Activated CD4-positive, alpha-beta T cell treated with anti-CD3 and anti-CD28 coated beads, Interleukin-2, amount 50 U/mL, for 4 hours (primary cell): ENCODE results near the gene CYREN.
"Not testable (repeated sequence)": the region's sequence is repeated elsewhere in the genome, so short reads cannot be mapped to it uniquely, and the experiment has no call there.

Experiments used
- DNase-seq, 2 experiments: peaks; one replicate each; pipeline ENCODE4 v3.0.0-alpha.2; 2020

CYREN gene

GRCh38 chr7:135156290-135156689 lies 14.2 kb downstream of the CYREN start:
- DNase-seq = no peak

GRCh38 chr7:135154734-135155133 lies 15.8 kb downstream of the CYREN start:
- DNase-seq = no peak

- DNase-seq = no peak
These were observed 18.1 kb downstream of the CYREN start for GRCh38 chr7:135152442-135152841.

- DNase-seq = no peak
These were observed 19.0 kb downstream of the CYREN start for GRCh38 chr7:135151533-135151932.

GRCh38 chr7:135151132-135151531 lies 19.4 kb downstream of the CYREN start:
- DNase-seq = no peak

GRCh38 chr7:135150072-135150782 lies 20.3 kb downstream of the CYREN start:
- no peak for DNase-seq

- DNase-seq = peak; percentile 47 to 50
These were observed 22.4 kb downstream of the CYREN start, which contains the start of gene TMEM140 for GRCh38 chr7:135147899-135148721. Gene TMEM140 (plus strand): TSS chr7:135148072. CDS start chr7:135164442, 16,370 bp downstream.

- no peak for DNase-seq
These were observed 23.1 kb downstream of the CYREN start for GRCh38 chr7:135147341-135147898.

GRCh38 chr7:135143885-135144668 lies 26.4 kb downstream of the CYREN start:
- no peak for DNase-seq

GRCh38 chr7:135129579-135129978 lies 40.9 kb downstream of the CYREN start:
- no peak for DNase-seq

GRCh38 chr7:135128931-135129330 lies 41.6 kb downstream of the CYREN start:
- no peak for DNase-seq

- DNase-seq = not testable (repeated sequence)
These were observed 45.9 kb downstream of the CYREN start for GRCh38 chr7:135124631-135125030.

GRCh38 chr7:135121868-135122267 lies 48.6 kb downstream of the CYREN start:
- no peak for DNase-seq

GRCh38 chr7:135117096-135117495 lies 53.4 kb downstream of the CYREN start:
- no peak for DNase-seq
